Measurements from ENCODE around the gene CCDC141.

Gene CCDC141

GRCh38 chr2:178865146-178865936 is 184.6 kb downstream of the CCDC141 start:
- no peak for DNase-seq (ENCODE audit: low read depth)

GRCh38 chr2:178863856-178864620 is 185.9 kb downstream of the CCDC141 start:
- no peak for DNase-seq (ENCODE audit: low read depth)

DNA sequence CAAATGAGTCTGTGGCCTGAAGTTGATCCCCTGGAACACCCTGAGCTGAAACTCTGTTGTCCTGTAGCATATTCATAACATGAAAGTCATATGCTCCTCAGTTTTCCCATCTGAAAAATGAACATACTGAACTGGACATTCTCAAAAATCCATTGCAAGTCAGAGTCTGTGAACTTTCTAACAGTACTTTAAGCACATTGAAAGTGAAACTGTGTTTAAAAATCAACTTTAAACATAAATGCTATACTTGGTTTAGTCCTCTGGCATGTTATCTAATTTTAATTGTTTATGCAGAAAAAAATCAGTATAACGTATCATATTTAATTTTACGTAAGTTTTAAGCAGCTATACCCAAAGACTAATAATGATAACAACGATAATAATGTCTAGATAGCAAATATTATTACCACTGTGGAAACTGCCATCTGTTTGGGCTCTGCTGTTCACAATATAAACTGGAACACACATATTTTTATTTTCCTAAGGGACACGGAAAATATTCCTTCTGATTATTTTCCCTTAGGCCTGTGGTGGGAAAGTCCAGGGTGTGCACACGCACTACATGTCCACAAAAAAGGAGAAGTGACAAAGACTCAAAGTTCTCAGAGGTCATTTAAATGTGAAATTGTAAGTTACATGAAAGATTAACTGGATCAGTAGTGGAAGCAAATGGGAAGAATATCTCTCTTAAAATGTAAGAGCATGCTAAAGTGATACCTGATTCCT is 186.6 kb downstream of the CCDC141 start:
- DNase-seq (ENCODE audit: low read depth), result no peak

DNA sequence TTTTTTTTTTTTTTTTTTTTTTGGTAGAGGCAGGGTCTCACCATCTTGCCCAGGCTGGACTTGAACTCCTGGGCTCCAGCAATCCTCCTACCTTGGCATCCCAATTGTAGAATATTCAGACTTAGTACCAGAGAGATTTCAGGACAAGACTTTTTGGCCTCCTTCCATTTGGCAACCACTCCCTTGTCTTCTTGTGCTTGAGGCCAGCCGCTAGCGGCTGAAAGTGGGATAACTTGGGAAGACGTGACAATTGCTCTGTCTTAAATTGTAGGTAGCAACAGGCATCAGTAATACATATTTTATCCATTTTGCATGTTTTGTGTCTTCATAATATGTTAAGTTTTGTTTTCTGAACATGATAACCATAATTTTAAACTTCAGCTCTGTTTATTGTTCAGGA is 189.4 kb downstream of the CCDC141 start:
- no peak for DNase-seq (ENCODE audit: low read depth)

- DNase-seq (ENCODE audit: low read depth), result no peak
Measured at GRCh38 chr2:178859730-178860129, 190.2 kb downstream of the CCDC141 start.

GRCh38 chr2:178858896-178859625 is 190.9 kb downstream of the CCDC141 start:
- DNase-seq (ENCODE audit: low read depth), result no peak

DNA sequence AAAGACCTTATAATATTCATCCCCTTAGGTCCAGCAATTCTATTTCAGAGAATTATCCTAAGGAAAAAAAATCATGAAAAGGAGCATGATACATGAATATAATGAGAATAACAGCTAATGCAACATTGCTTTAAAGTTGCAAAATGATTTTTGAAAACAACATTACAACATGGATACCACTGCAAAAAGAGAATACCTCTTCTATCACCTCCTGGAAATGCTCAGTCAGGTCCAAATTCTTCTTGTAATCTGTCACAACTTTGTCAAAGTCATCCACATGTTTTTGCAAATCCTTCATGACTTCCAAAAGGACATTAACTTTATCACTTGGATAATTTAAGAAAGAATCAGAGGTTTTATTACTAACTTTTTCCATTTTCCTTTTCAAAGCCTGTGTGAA is 194.8 kb downstream of the CCDC141 start:
- DNase-seq (ENCODE audit: low read depth), result no peak

- no peak for DNase-seq (ENCODE audit: low read depth)
Measured at GRCh38 chr2:178848335-178848734, 201.6 kb downstream of the CCDC141 start.

GRCh38 chr2:178846458-178846802 is 203.5 kb downstream of the CCDC141 start:
- no peak for DNase-seq (ENCODE audit: low read depth)

- no peak for DNase-seq (ENCODE audit: low read depth)
Measured at GRCh38 chr2:178845566-178846457, 204.1 kb downstream of the CCDC141 start.

- no peak for DNase-seq (ENCODE audit: low read depth)
Measured at GRCh38 chr2:178844701-178845100, 205.2 kb downstream of the CCDC141 start.

GRCh38 chr2:178844269-178844668 is 205.7 kb downstream of the CCDC141 start:
- no peak for DNase-seq (ENCODE audit: low read depth)

DNA sequence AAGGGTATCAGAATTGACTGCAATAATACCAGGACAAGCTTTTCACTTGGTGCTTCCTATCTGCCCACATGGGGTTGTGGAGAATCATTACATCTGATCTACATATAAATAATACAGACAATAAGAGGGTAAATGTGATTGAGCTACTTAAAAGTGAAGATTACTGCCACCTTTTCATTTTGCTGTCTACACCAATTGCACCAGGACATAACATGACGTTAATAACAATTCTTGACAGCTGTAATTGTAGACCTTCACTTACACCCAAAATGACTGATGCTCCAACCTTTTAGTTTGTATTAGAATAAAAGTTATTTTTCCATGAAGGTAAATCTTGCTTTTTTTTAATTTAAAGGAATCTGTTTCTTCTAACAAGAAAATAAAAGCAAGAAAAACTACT is 206.2 kb downstream of the CCDC141 start:
- no peak for DNase-seq (ENCODE audit: low read depth)

DNA sequence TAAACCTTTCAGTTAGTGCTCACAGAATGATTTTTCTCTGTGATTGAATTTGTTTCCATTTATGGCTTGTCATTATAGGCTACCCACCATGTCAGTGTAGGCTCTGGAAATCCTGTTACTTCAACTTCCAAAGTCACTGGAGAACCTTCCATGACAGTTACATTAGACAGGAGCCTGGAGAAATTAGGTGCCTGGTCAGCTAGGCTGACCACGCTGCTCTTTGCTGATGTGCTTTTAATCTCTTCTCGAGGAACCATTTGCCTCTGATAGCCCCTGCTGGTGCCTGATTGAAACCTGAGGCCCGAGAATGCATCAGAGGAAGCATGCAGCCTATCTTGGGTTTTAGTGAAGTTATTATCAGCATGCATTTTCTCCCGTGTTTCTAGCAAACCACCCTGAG is 213.1 kb downstream of the CCDC141 start:
- no peak for DNase-seq (ENCODE audit: low read depth)

DNA sequence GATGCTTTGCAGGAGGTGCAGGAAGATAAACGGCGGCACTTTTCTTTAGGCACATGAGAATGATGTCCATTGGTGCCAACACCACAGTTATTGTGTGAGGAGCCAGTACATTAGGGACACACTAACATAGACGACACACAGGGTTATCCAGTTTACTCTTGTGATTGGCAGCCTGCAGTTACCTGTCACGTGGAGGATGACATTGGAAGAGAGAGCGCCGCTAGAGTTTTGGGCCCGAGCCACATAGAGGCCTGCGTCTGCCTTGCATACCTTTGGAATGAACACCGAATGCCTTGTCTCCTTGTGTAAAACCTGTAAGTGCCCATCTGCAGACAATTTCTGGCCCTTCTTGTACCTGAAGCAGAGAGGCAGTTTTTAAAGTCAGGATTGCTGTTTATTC is 215.9 kb downstream of the CCDC141 start:
- DNase-seq (ENCODE audit: low read depth), result no peak

DNA sequence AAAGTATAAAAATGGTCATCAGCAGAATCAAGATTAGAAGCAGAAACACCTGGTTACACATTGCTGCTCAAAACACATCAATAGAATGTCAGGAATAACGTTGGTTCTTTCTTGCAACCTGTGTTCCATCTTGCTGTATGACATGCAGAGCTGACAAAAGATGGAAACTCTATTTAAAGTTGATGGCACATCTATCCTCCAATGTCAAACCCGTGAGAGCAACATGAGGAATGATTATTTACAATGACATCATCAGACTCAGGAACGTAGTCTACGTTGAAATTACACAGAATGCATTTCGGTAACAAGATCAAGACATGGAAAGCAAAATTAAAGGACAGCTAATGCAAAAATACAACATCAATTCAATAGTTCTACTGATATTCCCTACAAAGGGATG is 216.6 kb downstream of the CCDC141 start:
- DNase-seq (ENCODE audit: low read depth), result no peak

- DNase-seq (ENCODE audit: low read depth), result no peak
Measured at GRCh38 chr2:178830451-178830850, 219.5 kb downstream of the CCDC141 start.

DNA sequence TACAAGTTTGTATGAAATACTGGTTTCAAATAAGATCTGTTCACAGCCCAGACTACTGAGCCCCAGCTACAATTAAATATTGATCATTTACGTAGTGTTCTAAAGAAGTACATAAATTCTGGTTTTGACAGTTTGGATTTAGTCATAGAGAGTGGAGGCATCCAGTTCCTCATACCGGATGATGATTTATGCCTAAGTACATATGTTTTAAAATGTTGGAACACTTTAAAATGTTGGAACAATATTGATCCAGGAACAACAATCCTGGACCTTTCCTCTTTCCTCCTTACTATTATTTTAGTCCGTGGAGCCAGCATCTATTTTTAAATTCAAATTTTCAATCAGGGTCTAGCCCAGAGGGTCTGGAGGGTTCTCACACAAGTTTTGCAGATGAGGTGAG is 220.0 kb downstream of the CCDC141 start:
- DNase-seq (ENCODE audit: low read depth), result no peak

DNA sequence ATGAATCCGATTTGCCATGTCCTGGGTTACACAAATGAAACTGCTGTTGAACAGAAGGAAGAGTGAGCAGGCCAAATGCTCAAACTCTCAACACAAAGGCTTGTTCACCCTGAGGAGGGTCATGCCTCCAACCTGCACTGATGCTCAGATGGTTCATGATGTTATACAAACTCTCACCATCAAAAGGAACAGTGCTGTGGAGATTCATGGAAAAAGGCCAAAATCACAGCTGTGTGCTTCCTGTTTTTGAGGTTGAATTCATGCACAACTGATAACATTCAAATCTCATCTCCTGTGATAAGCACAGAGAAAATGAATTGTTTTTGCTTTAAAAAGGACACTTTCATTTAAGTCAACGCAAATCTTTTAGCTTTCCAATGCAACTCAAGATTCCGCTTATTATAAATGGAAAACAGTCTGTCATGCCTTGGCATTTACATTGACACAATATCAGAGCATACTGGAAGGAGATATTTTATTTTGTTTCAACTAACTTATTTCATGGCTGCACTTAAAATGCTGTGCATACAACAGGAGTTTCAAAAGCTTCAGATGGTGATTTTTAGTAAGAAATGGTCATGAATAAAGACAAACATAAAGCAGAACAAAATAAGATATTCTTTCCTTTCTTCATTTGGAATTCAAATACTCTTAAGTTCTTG is 220.5 kb downstream of the CCDC141 start:
- DNase-seq (ENCODE audit: low read depth), result no peak

DNA sequence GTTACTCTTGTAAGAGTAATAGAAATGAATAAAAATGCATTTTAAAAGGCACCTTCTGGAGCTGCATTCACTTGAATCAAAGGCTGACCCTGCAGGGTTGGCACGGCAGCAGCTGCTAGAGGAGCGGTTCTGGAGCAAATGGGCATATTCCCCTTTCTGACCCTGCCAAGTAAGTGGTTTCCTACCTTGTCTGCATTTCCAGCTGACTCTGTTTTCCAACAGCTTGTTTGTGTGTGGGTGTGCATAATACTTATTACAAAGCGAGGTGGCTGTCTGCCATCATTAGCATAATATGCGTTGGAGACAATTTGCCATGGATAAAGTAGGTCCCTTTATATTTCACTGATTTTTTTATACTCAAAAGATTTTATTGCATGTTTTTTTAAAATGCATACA is 221.5 kb downstream of the CCDC141 start:
- DNase-seq (ENCODE audit: low read depth), result no peak

Measured in stimulated activated CD8-positive, alpha-beta memory T cell treated with anti-CD3 and anti-CD28 coated beads, Interleukin-4, amount 100 ng/mL, for 24 hours (primary cell).